Umbilical cord (tissue), 2 donors: Measurements from ENCODE around the gene PPP1R7. TPM values are rescaled to one million over a fixed set of nuclear protein-coding genes. Genes with fewer than 3 reads are reported as not detected.
"Not testable (repeated sequence)": the region's sequence is repeated elsewhere in the genome, so short reads cannot be mapped to it uniquely, and the experiment has no call there.

Experiments
- DNase-seq: peaks from one replicate; pipeline ENCODE4 v3.0.0-alpha.2; 2015; ENCODE audit warnings: low spot score
- total RNA-seq: library from RNA; depleted of rRNA; stranded (reverse); fragments of >200 nt; gene quantifications from one replicate; pipeline ENCODE4 v1.2.3, GENCODE V29; 2014; ENCODE audit warnings: low replicate concordance; ENCODE audit not compliant: insufficient read depth

Gene PPP1R7
- total RNA-seq, 1 donor from 2014 or later: 33.5 TPM

GRCh38 chr2:241193271-241193670 lies 43.0 kb downstream of the PPP1R7 start:
- DNase-seq: no peak

DNA sequence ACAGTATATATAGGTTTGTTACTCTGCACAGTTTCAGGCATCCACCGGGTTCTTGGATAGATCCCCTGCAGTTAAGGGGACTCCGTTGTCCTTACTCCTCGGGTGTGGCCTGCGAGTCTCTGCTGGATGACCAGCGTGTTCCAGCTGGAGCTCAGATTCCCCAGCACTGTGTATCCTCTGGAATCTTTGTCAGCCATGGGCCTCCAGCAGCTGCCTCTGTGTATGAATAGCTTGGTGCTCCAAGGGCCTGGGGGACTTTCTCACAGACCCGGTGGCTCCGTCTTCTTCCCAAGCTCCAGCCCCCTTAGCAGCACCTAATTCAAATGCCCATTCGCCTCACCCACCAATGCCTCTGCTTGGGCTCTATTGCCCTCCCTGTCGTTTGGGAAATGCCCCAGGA lies 44.5 kb downstream of the PPP1R7 start:
- DNase-seq: no peak

GRCh38 chr2:241195506-241196130 lies 45.4 kb downstream of the PPP1R7 start:
- DNase-seq: no peak

DNA sequence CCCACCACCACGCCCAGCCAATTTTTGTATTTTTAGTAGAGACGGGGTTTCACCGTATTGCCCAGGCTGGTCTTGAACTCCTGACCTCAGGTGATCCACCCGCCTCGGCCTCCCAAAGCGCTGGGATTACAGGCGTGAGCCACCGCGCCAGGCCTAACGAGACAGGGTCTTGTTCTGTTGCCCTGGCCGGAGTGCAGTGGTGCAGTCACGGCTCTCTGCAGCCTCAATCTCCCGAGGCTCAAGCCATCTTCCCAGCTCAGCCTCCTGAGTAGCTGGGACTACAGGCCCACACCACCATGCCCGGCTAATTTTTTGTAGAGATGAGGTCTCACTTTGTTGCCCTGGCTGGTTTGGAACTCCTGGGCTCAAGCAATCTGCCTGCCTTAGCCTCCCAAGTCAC lies 47.0 kb downstream of the PPP1R7 start:
- not testable (repeated sequence) for DNase-seq

DNA sequence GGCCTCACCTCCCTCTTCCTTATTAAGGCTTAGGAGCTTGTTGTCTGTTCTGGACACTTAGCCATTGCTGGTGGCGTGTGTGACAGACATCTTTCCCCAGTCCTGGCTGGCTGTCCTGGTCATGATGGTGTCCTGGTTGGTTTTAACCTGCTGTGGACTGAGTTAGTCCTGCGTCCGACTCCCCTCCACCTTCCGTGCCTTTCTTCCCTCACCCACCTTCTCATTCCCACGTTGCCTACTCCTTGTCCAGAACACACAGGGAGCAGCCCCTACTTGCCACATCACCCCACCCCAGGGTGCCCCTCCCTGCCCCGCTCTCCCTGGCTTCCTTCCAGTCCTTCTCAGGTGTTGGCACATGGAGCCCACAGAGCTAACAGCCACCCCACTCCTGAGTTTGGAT lies 47.7 kb downstream of the PPP1R7 start:
- no peak for DNase-seq

GRCh38 chr2:241198381-241199279 lies 48.4 kb downstream of the PPP1R7 start:
- no peak for DNase-seq

DNA sequence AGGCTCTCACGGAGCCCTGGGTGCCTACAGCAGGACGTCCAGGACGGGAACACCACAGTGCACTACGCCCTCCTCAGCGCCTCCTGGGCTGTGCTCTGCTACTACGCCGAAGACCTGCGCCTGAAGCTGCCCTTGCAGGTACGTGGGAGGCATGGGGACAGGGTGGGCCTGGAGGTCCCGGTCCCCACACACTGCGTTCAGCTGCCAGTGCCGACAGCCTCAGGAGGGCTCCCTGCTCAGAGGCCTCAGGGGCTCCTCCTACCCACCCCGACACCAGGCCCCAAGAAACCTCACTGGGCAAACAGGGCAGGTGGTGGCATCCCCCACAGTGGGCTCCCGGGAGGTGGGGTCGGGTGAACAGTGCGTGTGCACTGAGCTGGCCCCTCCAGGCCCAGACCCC lies 49.0 kb downstream of the PPP1R7 start:
- DNase-seq: no peak

GRCh38 chr2:241199897-241200821 lies 49.9 kb downstream of the PPP1R7 start:
- DNase-seq: no peak

DNA sequence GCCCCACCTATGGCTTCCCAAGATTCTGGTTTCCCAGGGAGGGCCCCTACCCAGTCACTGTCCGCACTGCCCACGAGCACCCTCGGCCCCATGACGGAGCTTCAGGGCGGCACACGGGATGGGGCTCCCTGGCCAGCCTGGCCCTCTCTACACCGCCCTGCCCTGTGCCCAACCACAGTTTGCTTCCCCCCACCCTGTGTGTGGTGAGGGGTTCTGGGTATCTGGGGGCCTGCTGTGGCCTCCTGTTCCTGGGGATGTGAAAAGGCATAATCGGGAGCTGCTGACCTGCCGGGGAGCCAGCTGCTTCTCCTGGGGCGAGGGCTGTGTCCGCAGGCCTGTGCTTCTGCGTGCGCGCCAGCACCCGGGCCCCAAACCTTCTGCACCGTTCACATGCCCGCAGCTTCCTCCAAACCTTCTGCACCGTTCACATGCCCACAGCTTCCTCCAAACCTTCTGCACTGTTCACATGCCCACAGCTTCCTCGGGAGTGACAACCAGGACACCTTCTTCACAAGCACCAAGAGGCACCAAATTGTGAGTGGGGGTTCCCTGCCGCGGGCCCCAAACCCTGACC lies 50.6 kb downstream of the PPP1R7 start:
- DNase-seq: no peak

- DNase-seq: no peak
These were observed 51.4 kb downstream of the PPP1R7 start for GRCh38 chr2:241201445-241202267.

GRCh38 chr2:241202268-241202585 lies 52.0 kb downstream of the PPP1R7 start:
- no peak for DNase-seq

DNA sequence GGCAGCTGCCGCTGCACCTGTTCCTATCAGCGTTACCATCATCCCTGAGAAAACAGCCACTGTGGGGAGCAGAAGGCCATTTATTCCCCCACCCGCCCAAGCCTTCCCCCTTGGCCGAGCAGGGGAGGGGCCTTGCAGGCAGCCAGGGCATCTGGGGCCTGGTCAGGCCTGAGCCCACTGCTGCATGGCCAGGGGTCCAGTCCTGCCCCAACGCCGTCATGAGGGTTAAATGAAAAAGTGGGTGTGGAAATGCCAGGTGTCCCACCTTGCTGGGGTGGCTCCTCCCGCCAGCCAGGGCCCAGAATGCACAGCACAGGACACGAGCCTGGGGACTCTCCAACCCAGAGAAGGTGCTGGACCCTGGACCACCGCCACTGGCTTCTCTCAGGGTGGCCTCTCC lies 52.4 kb downstream of the PPP1R7 start:
- DNase-seq: no peak

DNA sequence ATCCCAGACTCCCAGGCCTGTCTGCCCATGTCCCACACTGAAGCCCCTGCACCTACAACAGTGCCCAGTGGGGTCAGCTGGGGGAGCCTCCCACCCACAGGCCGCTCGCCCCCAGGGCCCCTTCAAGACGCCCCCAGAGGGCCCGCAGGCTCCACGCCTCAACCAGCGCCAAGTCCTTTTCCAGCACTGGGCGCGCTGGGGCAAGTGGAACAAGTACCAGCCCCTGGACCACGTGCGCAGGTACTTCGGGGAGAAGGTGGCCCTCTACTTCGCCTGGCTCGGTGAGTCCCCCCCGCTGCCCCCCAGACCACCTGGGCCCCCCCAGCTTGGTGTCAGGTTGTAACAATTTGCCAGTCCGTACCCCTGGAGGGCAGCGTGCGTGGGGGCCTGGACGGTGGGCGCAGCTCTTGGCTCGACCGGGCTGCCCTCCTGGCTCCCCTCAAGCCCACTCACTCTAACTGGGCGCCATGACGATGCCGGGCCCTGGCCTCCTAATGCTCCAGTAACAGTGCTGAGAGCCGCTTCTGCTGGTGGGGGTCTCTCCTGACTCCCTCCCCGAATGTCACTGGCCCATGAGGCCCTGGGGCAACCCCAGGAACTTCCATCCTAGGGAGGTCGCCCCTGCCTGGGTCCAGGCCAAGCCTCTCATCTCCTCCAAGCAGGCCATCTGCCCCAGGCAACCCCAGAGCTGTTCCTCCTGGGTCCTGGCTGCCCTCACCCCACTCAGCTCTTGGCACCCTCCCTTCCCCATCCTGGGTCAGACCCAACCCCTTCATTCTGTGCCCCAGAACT lies 53.1 kb downstream of the PPP1R7 start:
- DNase-seq: no peak

DNA sequence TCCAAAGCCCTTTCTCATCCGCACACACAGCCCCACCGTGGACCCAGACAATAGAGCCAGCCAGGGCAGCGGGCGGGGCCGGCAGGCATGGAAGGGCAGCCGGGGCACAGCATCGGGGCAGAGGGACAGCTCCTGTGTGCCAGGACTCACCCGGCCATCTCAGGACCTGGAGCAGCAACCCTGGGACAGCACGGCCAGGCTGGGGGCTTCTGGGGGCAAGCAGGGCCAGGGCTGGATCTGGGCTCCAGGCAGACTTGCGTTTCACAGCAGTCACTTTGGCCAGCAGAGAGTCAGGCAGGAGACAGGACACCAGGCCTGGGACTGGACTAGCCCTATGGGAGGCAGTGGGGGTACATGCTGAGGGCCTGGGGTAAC lies 53.7 kb downstream of the PPP1R7 start:
- DNase-seq: no peak

GRCh38 chr2:241204490-241204889 lies 54.2 kb downstream of the PPP1R7 start:
- no peak for DNase-seq

DNA sequence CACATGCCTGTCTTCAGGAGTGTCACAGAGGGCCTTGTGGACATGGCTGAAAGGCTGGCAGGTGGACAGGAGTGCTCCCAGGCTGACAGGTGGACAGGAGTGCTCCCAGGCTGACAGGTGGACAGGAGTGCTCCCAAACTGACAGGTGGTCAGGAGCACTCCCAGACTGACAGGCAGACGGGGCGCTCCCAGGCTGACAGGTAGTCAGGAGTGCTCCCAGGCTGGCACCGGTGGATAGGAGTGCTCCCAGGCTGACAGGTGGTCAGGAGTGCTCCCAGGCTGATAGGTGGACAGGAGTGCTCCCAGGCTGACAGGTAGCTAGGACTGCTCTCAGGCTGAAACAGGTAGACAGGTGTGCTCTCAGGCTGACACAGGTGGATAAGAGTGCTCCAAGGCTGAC lies 54.8 kb downstream of the PPP1R7 start:
- no peak for DNase-seq

GRCh38 chr2:241207151-241207550 lies 56.9 kb downstream of the PPP1R7 start:
- DNase-seq: no peak

DNA sequence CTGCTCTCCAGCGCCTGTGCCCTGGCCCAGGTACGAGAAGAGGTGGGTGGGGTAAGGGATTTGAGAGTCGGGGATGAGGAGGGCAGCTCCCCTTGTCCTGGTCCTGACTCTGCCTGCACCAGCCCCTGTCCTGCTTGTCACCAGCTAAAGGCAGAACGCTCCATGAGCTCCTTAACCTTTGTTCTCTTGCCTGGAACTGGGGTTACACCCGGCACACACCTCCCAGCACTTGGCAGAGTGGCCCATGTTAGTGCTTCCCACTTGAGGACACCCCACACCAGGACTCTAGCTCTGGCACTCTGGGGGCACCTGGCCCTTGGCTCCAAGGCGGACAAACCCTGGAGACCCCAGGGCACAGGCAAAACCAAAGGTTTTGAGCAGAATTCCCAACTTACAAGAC lies 57.4 kb downstream of the PPP1R7 start:
- no peak for DNase-seq

- no peak for DNase-seq
These were observed 57.8 kb downstream of the PPP1R7 start for GRCh38 chr2:241208058-241208457.

DNA sequence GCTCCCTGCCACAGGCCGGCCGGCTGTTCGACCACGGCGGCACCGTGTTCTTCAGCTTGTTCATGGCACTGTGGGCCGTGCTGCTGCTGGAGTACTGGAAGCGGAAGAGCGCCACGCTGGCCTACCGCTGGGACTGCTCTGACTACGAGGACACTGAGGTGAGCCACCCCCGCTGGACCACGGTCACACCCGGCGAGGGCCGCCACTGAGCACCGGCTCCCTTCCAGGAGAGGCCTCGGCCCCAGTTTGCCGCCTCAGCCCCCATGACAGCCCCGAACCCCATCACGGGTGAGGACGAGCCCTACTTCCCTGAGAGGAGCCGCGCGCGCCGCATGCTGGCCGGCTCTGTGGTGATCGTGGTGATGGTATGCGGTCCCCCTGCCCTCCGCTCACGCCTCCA lies 59.0 kb downstream of the PPP1R7 start:
- no peak for DNase-seq
